Keratinocyte (primary cell): ENCODE data around the gene POU6F2.

ENCODE experiments used
- CTCF ChIP-seq, 3 experiments: IDR thresholded peaks in 1 of 3; conservative IDR thresholded peaks in 1 of 3; optimal IDR thresholded peaks in 1 of 3; 2 replicates in 2 of 3; 3 replicates in 1 of 3; pipeline versions ENCODE3 to v1.5.1; 2011; ENCODE audit warnings: low read length in 3 of 3, mild to moderate bottlenecking in 3 of 3, moderate library complexity in 2 of 3, control low read depth in 1 of 3, inconsistent platforms in 1 of 3; ENCODE audit not compliant: insufficient read depth in 2 of 3; ENCODE audit errors: extremely low read depth in 1 of 3
- EZH2 ChIP-seq: IDR thresholded peaks from one replicate; pipeline ENCODE4 v1.6.1; 2012; ENCODE audit warnings: inconsistent platforms, mild to moderate bottlenecking, low read length, moderate library complexity

GRCh38 chr7:39199951-39200350, 222.2 kb downstream of the POU6F2 start:
- TF ChIP-seq CTCF (optimal IDR thresholded peaks at IDR 0.05 in 1 of 3, IDR thresholded peaks at IDR 0.05 in 1 of 3, conservative IDR thresholded peaks at IDR 0.05 in 1 of 3; ENCODE audit: extremely low read depth in 1 of 3, insufficient read depth in 2 of 3, low read length in 3 of 3) (no peak), EZH2 (no peak)
